Fibroblast of lung (primary cell): ENCODE data around the gene COL26A1.

Experiments used
- CTCF ChIP-seq, 2 donors: IDR thresholded peaks in 1 of 2; conservative IDR thresholded peaks in 1 of 2; 1 replicate in 1 of 2; 2 replicates in 1 of 2; pipeline ENCODE4 v1.5.1; 2011 to 2012; ENCODE audit warnings: low read length in 2 of 2, control low read depth in 1 of 2, inconsistent platforms in 1 of 2, low read depth in 1 of 2, mild to moderate bottlenecking in 1 of 2
- EZH2 ChIP-seq: IDR thresholded peaks from 2 replicates; pipeline ENCODE4 v1.5.1; 2012; ENCODE audit warnings: low read length, control low read depth, mild to moderate bottlenecking; ENCODE audit errors: missing control alignments

- TF ChIP-seq EZH2 (no peak), CTCF (conservative IDR thresholded peaks at IDR 0.05 in 1 of 2, IDR thresholded peaks at IDR 0.05 in 1 of 2; ENCODE audit: low read depth in 1 of 2, low read length in 2 of 2) (no peak)
Observed at GRCh38 chr7:101597941-101598340, 235.3 kb downstream of the COL26A1 start.
